GM10266 (cell line): Measurements from ENCODE around the gene AMPD2.

Experiments used
- DNase-seq: peaks from one replicate; pipeline ENCODE4 v3.0.0; 2012; ENCODE audit errors: extremely low spot score
- CTCF ChIP-seq: IDR thresholded peaks from 2 replicates; pipeline ENCODE4 v1.5.1; 2012; ENCODE audit warnings: mild to moderate bottlenecking, low read depth; ENCODE audit not compliant: control insufficient read depth, insufficient read depth; ENCODE audit errors: missing control alignments

Gene AMPD2

GRCh38 chr1:109603229-109603628 is 16.4 kb upstream of the AMPD2 start:
- no peak for DNase-seq
- no peak for TF ChIP-seq CTCF

- no peak for TF ChIP-seq CTCF
- DNase-seq = no peak
Measured at GRCh38 chr1:109605381-109605780, 14.3 kb upstream of the AMPD2 start.

GRCh38 chr1:109609881-109610280 is 9.8 kb upstream of the AMPD2 start:
- no peak for TF ChIP-seq CTCF
- DNase-seq = no peak

- no peak for TF ChIP-seq CTCF
- DNase-seq = no peak
Measured at GRCh38 chr1:109610609-109611307, 8.9 kb upstream of the AMPD2 start.

- no peak for DNase-seq
- TF ChIP-seq CTCF = no peak
Measured at GRCh38 chr1:109611308-109611990, 8.2 kb upstream of the AMPD2 start.

- TF ChIP-seq CTCF = no peak
Measured at GRCh38 chr1:109613361-109614147, 6.1 kb upstream of the AMPD2 start.

More at GRCh38 chr1:109613361-109614147, 6.1 kb upstream of the AMPD2 start:
- no peak for DNase-seq
